GM12878 (cell line): ENCODE measurements around the gene TMEM214. TPM values are rescaled to one million over a fixed set of nuclear protein-coding genes. Genes with fewer than 3 reads are reported as not detected.

Experiments used
- ATAC-seq: fragments of 200-7000 bp; cut with Tn5 transposase; 3 replicates; pipeline ENCODE4 v1.9.1; 2020; ENCODE audit warnings: mild to moderate bottlenecking, moderate library complexity
- BruUV-seq: library from RNA; stranded (reverse); fragments of 400-500 nt; replicated peaks from 2 replicates; lab custom pipeline; 2021; lab: Mats Ljungman, UMichigan
- CTCF ChIA-PET: fragments of 300-600 bp; sonication (Branson Sonifier 250); formaldehyde crosslinking; extraction: SDS; loops from one replicate; lab custom pipeline; 2021; ENCODE audit warnings: inconsistent platforms; lab: Yijun Ruan, JAX
- POLR2A ChIA-PET: fragments of 350-600 bp; formaldehyde crosslinking; extraction: SDS; loops from one replicate; lab custom pipeline; 2021; ENCODE audit warnings: inconsistent platforms; lab: Charles Lee
- RAD21 ChIA-PET: fragments of 300-600 bp; sonication (Branson Sonifier 250); formaldehyde crosslinking; loops from one replicate; lab custom pipeline; 2023; ENCODE audit warnings: antibody characterized with exemption; ENCODE audit not compliant: unreplicated experiment; lab: Charles Lee
- SMC1A ChIA-PET: fragments of 300-600 bp; sonication (Branson Sonifier 250); formaldehyde crosslinking; loops from one replicate; lab custom pipeline; 2023; ENCODE audit not compliant: unreplicated experiment, uncharacterized antibody; lab: Charles Lee
- DNase-seq: peaks from one replicate; pipeline ENCODE4 v3.0.0-alpha.2; 2011; ENCODE audit warnings: low read depth, low spot score
- FAIRE-seq: peaks from 3 replicates; lab custom pipeline; 2011; peaks lifted over from hg19 to GRCh38; lab: Jason Lieb, UNC
- H2AFZ ChIP-seq: 2 replicates; pipeline ENCODE4 v1.6.0; 2011; ENCODE audit warnings: low read depth, low read length, control low read depth; ENCODE audit not compliant: control insufficient read depth
- H3K27ac ChIP-seq: 2 replicates; pipeline ENCODE4 v1.5.1; 2011; ENCODE audit warnings: control low read depth; ENCODE audit not compliant: control insufficient read depth, insufficient read depth
- H3K27me3 ChIP-seq, 2 experiments: replicated peaks in 1 of 2; 2 replicates each; pipeline versions ENCODE4 v1.6.0 to v1.6.1; 2011; ENCODE audit warnings: low read length in 1 of 2; ENCODE audit not compliant: control insufficient read depth in 2 of 2, insufficient read depth in 2 of 2
- H3K36me3 ChIP-seq, 2 experiments: 2 replicates each; pipeline ENCODE4 v1.5.1; 2011; ENCODE audit warnings: low read length in 1 of 2; ENCODE audit not compliant: control insufficient read depth in 2 of 2, insufficient read depth in 2 of 2
- H3K4me1 ChIP-seq: 2 replicates; pipeline ENCODE4 v1.6.1; 2011; ENCODE audit warnings: mild to moderate bottlenecking, low read length, moderate library complexity, mixed read lengths; ENCODE audit not compliant: control insufficient read depth, insufficient read depth
- H3K4me2 ChIP-seq: 2 replicates; pipeline ENCODE4 v1.6.0; 2011; ENCODE audit warnings: control low read depth; ENCODE audit not compliant: control insufficient read depth, insufficient read depth
- H3K4me3 ChIP-seq: fragments of 200-600 bp; sonication (generic); 2 replicates; pipeline ENCODE4 v1.5.1; 2016
- H3K79me2 ChIP-seq: 2 replicates; pipeline ENCODE4 v1.6.0; 2011; ENCODE audit warnings: low read length; ENCODE audit not compliant: control insufficient read depth, insufficient read depth
- H3K9ac ChIP-seq: 2 replicates; pipeline ENCODE4 v1.8.0; 2011; ENCODE audit warnings: low read length, control low read depth, mixed read lengths; ENCODE audit not compliant: control insufficient read depth, insufficient read depth
- H3K9me3 ChIP-seq: replicated peaks from 3 replicates; pipeline ENCODE4 v1.5.1; 2011; ENCODE audit warnings: mild to moderate bottlenecking, low read length; ENCODE audit not compliant: control insufficient read depth, insufficient read depth
- H4K20me1 ChIP-seq: 2 replicates; pipeline ENCODE4 v1.6.0; 2011; ENCODE audit not compliant: control insufficient read depth, insufficient read depth
- WGBS: methylation state at CpG from one replicate; pipeline ENCODE4 v1.1.6; 2016; ENCODE audit warnings: low lambda C conversion rate; ENCODE audit not compliant: insufficient replicate concordance, insufficient coverage; ENCODE audit errors: missing lambda C conversion rate; 5-methylcytosine and 5-hydroxymethylcytosine counted together
- in situ Hi-C: fragments of 300-500 bp; cut with MboI; formaldehyde crosslinking; loops from 9 replicates; pipeline ENCODE4 v1.14.3; 2018; ENCODE audit warnings: mixed read lengths
- intact Hi-C: fragments of 100-400 bp; cut with micrococcal nuclease; formaldehyde crosslinking; loops from one replicate; pipeline ENCODE4 v1.14.2; 2022; ENCODE audit not compliant: unreplicated experiment
- polyA plus RNA-seq, 11 experiments: library from polyadenylated mRNA; depleted of rRNA in 4 of 11; unstranded in 6 of 11; stranded (reverse) in 5 of 11; fragments of >200 nt; fragmentation: Nextera tagmentation in 4 of 11; fragmentation: Illumina TruSeq in 1 of 11; extraction: Ambion mirVana in 4 of 11; extraction: Trizol in 1 of 11; gene quantifications; 1 replicate in 1 of 11; 2 replicates in 10 of 11; pipeline versions ENCODE4 v1.2.1 to v1.2.3, GENCODE V29; 2011 to 2016; ENCODE audit warnings: inconsistent platforms in 2 of 11, missing spikeins in 2 of 11, low read depth in 1 of 11
- total RNA-seq, 4 experiments: library from RNA; depleted of rRNA in 3 of 4; stranded (reverse); fragments of >200 nt in 3 of 4; fragmentation: Illumina TruSeq in 1 of 4; extraction: Trizol in 1 of 4; gene quantifications; 2 replicates each; pipeline versions ENCODE4 v1.2.1 to v1.2.3, GENCODE V29; 2013 to 2021
- TF ChIP-seq, protein P1 (sequence below): fragments of 450-650 bp; formaldehyde crosslinking; IDR thresholded peaks from 2 replicates; pipeline ENCODE4 v1.4.0; 2022; ENCODE audit warnings: mild to moderate bottlenecking, moderate library complexity
- TF ChIP-seq, protein P2 (sequence below): fragments of 450-650 bp; IDR thresholded peaks from 2 replicates; pipeline ENCODE4 v1.6.1; 2018; ENCODE audit warnings: mild to moderate bottlenecking, low read depth, moderate library complexity; ENCODE audit not compliant: partially characterized antibody

Gene TMEM214
- total and polyA plus RNA-seq, 10 of the 15 experiments (the other 5 are each of a cell fraction or from before 2014, with no cell fraction given): 10.4 to 79.2 (median 45.0) TPM

- ChIA-PET RAD21 (interaction anchor here (1.0 to 4.1 kb wide), 4 partner anchors 8 to 31 kb away, joined by 3 to 31 read pairs (median 4); partner anchors contain the start of genes AGBL5 and OST4), POLR2A (interaction anchor here (0.6 to 3.9 kb wide), 4 partner anchors 10 to 1831 kb away, joined by 3 to 34 read pairs (median 8); partner anchors contain the start of gene AGBL5), CTCF (interaction anchor here (0.8 to 5.2 kb wide), 3 partner anchors 8 to 128 kb away, joined by 3 to 26 read pairs (median 6); partner anchors contain the start of gene AGBL5), SMC1A (interaction anchor here (0.7 to 2.8 kb wide), 5 partner anchors 8 to 79 kb away, joined by 3 to 15 read pairs (median 6); partner anchors contain the start of genes AGBL5 and TMEM214)
- no peak overlapping the region; the same call in 1 of the 2 replicates for H3K9ac ChIP-seq
- no peak for DNase-seq
- H3K4me1 ChIP-seq: peaks cover 33% of the 10 kb centered on the region
- H3K27me3 ChIP-seq: no peaks in the 10 kb centered on the region
- no peaks in the 10 kb centered on the region for H3K79me2 ChIP-seq
- H2AFZ ChIP-seq: no peak overlapping the region
- H3K36me3 ChIP-seq: peaks cover 32 to 36% of the 10 kb centered on the region in 2 experiments
- peak; percentile 69 for ATAC-seq
- TF ChIP-seq, protein P1, sequence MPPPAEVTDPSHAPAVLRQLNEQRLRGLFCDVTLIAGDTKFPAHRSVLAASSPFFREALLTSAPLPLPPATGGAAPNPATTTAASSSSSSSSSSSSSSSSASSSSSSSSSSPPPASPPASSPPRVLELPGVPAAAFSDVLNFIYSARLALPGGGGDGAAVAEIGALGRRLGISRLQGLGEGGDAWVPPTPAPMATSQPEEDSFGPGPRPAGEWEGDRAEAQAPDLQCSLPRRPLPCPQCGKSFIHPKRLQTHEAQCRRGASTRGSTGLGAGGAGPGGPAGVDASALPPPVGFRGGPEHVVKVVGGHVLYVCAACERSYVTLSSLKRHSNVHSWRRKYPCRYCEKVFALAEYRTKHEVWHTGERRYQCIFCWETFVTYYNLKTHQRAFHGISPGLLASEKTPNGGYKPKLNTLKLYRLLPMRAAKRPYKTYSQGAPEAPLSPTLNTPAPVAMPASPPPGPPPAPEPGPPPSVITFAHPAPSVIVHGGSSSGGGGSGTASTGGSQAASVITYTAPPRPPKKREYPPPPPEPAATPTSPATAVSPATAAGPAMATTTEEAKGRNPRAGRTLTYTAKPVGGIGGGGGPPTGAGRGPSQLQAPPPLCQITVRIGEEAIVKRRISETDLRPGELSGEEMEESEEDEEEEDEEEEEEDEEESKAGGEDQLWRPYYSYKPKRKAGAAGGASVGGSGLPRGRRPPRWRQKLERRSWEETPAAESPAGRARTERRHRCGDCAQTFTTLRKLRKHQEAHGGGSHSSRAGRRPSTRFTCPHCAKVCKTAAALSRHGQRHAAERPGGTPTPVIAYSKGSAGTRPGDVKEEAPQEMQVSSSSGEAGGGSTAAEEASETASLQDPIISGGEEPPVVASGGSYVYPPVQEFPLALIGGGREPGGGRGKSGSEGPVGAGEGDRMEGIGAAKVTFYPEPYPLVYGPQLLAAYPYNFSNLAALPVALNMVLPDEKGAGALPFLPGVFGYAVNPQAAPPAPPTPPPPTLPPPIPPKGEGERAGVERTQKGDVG (CRISPR knock-in tag): no peak
- TF ChIP-seq, protein P2, sequence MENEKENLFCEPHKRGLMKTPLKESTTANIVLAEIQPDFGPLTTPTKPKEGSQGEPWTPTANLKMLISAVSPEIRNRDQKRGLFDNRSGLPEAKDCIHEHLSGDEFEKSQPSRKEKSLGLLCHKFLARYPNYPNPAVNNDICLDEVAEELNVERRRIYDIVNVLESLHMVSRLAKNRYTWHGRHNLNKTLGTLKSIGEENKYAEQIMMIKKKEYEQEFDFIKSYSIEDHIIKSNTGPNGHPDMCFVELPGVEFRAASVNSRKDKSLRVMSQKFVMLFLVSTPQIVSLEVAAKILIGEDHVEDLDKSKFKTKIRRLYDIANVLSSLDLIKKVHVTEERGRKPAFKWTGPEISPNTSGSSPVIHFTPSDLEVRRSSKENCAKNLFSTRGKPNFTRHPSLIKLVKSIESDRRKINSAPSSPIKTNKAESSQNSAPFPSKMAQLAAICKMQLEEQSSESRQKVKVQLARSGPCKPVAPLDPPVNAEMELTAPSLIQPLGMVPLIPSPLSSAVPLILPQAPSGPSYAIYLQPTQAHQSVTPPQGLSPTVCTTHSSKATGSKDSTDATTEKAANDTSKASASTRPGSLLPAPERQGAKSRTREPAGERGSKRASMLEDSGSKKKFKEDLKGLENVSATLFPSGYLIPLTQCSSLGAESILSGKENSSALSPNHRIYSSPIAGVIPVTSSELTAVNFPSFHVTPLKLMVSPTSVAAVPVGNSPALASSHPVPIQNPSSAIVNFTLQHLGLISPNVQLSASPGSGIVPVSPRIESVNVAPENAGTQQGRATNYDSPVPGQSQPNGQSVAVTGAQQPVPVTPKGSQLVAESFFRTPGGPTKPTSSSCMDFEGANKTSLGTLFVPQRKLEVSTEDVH: peak; percentile 27
- WGBS: 6% methylated on average over 5 of the region's 5 CpGs
- FAIRE-seq: no peak
- in situ Hi-C loops: no loop called here
- H3K27ac ChIP-seq: peak overlapping the region; percentile 70
- H3K4me3 ChIP-seq: no peak overlapping the region
- no TSS peak for BruUV-seq
- intact Hi-C loops: no loop called here
- peak overlapping the region; percentile 19 for H3K4me2 ChIP-seq
- H3K9me3 ChIP-seq: no peaks in the 10 kb centered on the region
- no peaks in the 10 kb centered on the region for H4K20me1 ChIP-seq
These were observed 9.0 kb downstream of the TMEM214 start for GRCh38 chr2:27041752-27042151.
